Osteoblast (primary cell): ENCODE results near the gene CHST13. TPM values are rescaled to one million over a fixed set of nuclear protein-coding genes. Genes with fewer than 3 reads are reported as not detected.

Experiments used
- DNase-seq: peaks from one replicate; pipeline ENCODE4 v3.0.0; 2011; ENCODE audit warnings: low spot score, mixed read lengths; ENCODE audit not compliant: insufficient read length; ENCODE audit errors: missing footprints
- H2AFZ ChIP-seq: 2 replicates; pipeline ENCODE4 v1.6.0; 2011; ENCODE audit warnings: mild to moderate bottlenecking, low read length
- H3K27ac ChIP-seq: 2 replicates; pipeline ENCODE4 v1.5.1; 2011; ENCODE audit warnings: mild to moderate bottlenecking, low read depth, low read length, moderate library complexity
- H3K27me3 ChIP-seq: 2 replicates; pipeline ENCODE4 v1.6.0; 2012; ENCODE audit warnings: mild to moderate bottlenecking, control low read depth, inconsistent platforms, low read length, moderate library complexity; ENCODE audit not compliant: insufficient read depth
- H3K36me3 ChIP-seq: 2 replicates; pipeline ENCODE4 v1.5.1; 2011; ENCODE audit warnings: mild to moderate bottlenecking, low read length, control low read depth, moderate library complexity; ENCODE audit not compliant: insufficient read depth
- H3K4me1 ChIP-seq: 2 replicates; pipeline ENCODE4 v1.5.1; 2011; ENCODE audit warnings: mild to moderate bottlenecking, low read length, control low read depth, moderate library complexity; ENCODE audit not compliant: insufficient read depth
- H3K4me2 ChIP-seq: 2 replicates; pipeline ENCODE4 v1.6.0; 2011; ENCODE audit warnings: mild to moderate bottlenecking, low read length; ENCODE audit not compliant: insufficient read depth
- H3K4me3 ChIP-seq: fragments of 200-600 bp; sonication (generic); 3 replicates; pipeline ENCODE4 v1.5.1; 2012; ENCODE audit warnings: mild to moderate bottlenecking, low read length, inconsistent platforms; ENCODE audit not compliant: insufficient read depth
- H3K79me2 ChIP-seq: 2 replicates; pipeline ENCODE4 v1.6.0; 2012; ENCODE audit warnings: mild to moderate bottlenecking, low read length, control low read depth, inconsistent platforms; ENCODE audit not compliant: insufficient read depth
- H3K9me3 ChIP-seq: 2 replicates; pipeline ENCODE4 v1.5.1; 2011; ENCODE audit warnings: low read depth, low read length, control low read depth
- H4K20me1 ChIP-seq: 2 replicates; pipeline ENCODE4 v1.6.0; 2012; ENCODE audit warnings: mild to moderate bottlenecking, low read length, control low read depth; ENCODE audit not compliant: insufficient read depth
- total RNA-seq: library from RNA; depleted of rRNA; stranded (reverse); fragments of >200 nt; gene quantifications from 2 replicates; pipeline ENCODE4 v1.2.3, GENCODE V29; 2012
- TF ChIP-seq, protein P1 (sequence below): IDR thresholded peaks from 2 replicates; pipeline ENCODE4 v1.5.1; 2011; ENCODE audit warnings: mild to moderate bottlenecking, low read depth, low read length, moderate library complexity; ENCODE audit errors: extremely low read depth

CHST13 gene
- total RNA-seq, 1 donor: under 0.01 TPM

DNA sequence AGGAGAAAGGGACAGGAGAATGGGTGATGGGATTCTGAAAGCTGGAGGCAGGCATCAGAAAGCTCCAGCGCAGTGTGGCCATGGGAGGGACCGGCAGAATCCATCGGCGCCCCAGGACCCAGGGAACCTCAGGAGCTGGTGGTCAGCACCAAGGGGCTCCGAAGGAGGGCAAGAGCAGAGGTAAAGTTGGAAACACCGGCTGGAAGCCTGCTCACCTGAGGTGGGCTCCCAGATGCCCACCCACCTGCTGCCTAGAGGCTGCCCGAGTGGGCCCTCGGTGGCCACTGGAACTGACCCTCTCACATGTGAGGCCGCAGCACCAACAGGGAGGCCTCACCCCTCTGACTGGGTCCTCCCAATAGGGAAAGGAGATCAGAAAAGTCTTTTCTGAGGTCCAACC, 38.0 kb upstream of the CHST13 start:
- TF ChIP-seq, protein P1, sequence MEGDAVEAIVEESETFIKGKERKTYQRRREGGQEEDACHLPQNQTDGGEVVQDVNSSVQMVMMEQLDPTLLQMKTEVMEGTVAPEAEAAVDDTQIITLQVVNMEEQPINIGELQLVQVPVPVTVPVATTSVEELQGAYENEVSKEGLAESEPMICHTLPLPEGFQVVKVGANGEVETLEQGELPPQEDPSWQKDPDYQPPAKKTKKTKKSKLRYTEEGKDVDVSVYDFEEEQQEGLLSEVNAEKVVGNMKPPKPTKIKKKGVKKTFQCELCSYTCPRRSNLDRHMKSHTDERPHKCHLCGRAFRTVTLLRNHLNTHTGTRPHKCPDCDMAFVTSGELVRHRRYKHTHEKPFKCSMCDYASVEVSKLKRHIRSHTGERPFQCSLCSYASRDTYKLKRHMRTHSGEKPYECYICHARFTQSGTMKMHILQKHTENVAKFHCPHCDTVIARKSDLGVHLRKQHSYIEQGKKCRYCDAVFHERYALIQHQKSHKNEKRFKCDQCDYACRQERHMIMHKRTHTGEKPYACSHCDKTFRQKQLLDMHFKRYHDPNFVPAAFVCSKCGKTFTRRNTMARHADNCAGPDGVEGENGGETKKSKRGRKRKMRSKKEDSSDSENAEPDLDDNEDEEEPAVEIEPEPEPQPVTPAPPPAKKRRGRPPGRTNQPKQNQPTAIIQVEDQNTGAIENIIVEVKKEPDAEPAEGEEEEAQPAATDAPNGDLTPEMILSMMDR: no peak
- no peak overlapping the region for H3K4me2 ChIP-seq
- no peaks in the 10 kb centered on the region for H3K4me1 ChIP-seq
- no peak for DNase-seq
- no peaks in the 10 kb centered on the region for H3K9me3 ChIP-seq
- no peaks in the 10 kb centered on the region for H3K79me2 ChIP-seq
- no peaks in the 10 kb centered on the region for H3K36me3 ChIP-seq
- no peaks in the 10 kb centered on the region for H4K20me1 ChIP-seq
- H3K4me3 ChIP-seq: no peak overlapping the region
- peaks cover 14% of the 10 kb centered on the region for H3K27me3 ChIP-seq
- no peak overlapping the region for H3K27ac ChIP-seq
- H2AFZ ChIP-seq: no peak overlapping the region

DNA sequence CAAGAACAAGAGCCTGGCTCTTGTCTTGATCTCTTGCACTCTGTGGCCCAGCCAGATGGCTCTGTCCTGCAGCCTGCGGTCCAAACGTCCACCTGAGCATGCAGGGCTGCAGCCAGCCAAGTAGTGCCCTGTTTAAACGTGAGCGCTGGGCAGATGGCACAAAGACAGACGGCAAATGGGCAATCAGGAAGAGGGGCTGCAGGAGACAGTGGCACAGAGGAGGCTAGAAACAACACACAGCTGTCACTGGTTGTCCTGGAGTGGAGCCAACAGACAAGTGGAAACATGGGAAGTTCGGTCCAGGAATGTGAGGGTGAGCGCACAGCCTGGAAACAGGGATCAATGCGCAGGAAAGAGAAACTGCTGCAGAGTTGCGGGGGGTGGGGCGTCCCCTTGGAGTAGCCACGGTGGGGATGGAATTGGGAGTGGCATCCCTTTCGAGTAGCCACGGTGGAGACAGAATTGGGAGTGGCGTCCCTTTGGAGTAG, 37.6 kb upstream of the CHST13 start:
- DNase-seq: no peak
- no peaks in the 10 kb centered on the region for H4K20me1 ChIP-seq
- H3K4me3 ChIP-seq: no peak overlapping the region
- no peaks in the 10 kb centered on the region for H3K4me1 ChIP-seq
- H2AFZ ChIP-seq: no peak overlapping the region
- no peak overlapping the region for H3K27ac ChIP-seq
- no peaks in the 10 kb centered on the region for H3K9me3 ChIP-seq
- no peaks in the 10 kb centered on the region for H3K36me3 ChIP-seq
- peaks cover 18% of the 10 kb centered on the region for H3K27me3 ChIP-seq
- TF ChIP-seq, protein P1: no peak
- H3K4me2 ChIP-seq: no peak overlapping the region
- no peaks in the 10 kb centered on the region for H3K79me2 ChIP-seq

DNA sequence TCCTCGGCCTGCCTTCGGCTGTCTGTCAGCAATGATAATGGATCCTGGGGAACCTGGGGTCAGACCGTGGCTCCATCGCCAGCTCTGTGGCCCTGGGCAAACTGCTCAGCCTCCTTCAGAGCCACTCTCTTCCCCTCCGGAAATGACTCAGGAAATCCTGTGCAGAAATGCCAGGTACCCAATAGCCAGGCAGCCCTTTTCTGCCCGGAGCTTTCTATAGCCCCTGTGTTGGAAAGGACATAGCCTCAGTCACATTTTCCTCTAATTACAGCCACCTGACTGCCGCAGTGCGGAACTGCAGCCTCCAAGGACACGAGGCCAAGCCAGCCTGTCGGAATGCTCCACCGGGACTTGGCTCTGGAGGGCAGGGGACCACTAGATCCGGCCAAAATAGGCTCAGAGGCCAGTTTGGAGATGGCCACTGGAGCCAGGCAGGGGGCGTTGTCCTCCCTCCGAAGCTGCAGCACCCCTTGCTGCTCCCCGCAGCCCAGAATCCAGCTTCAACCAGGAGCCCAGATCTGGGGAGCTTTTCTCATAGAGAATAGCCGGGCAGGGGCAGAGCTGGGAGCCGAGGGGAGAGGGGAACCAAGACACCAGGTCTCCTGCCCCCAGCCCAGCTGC, 36.7 kb upstream of the CHST13 start:
- Histone ChIP-seq H2AFZ (peak overlapping the region; percentile 65), H3K36me3 (no peaks in the 10 kb centered on the region), H3K4me1 (no peaks in the 10 kb centered on the region), H3K4me2 (no peak overlapping the region), H3K27me3 (peaks cover 22% of the 10 kb centered on the region), H3K4me3 (no peak overlapping the region), H3K79me2 (no peaks in the 10 kb centered on the region), H3K9me3 (no peaks in the 10 kb centered on the region), H4K20me1 (no peaks in the 10 kb centered on the region), H3K27ac (no peak overlapping the region)
- peak; percentile 85 for DNase-seq
- TF ChIP-seq, protein P1: no peak

DNA sequence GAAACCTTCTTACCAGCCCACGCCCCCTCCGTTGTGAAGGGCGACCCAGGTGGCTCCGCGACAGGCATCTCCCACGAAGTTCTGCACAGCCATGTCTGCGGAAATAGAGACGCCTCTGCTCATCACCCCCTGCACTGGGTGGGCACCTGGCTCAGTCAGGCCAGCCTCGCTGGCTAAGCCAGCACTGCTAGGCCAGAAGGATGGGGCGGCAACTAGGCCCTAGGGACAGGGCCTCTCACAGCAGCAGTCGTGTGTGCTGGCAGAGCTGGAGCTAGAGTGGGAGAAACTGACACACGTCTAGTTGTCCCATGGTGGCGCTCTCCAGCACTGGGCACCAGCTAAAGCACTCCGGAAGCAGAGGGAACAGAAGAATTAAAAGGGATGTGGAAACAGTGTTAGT, 35.8 kb upstream of the CHST13 start:
- H3K79me2 ChIP-seq: no peaks in the 10 kb centered on the region

More for the DNA sequence above, 35.8 kb upstream of the CHST13 start:
- Histone ChIP-seq H3K9me3 (no peaks in the 10 kb centered on the region), H3K4me2 (no peak overlapping the region), H3K4me3 (no peak overlapping the region), H2AFZ (no peak overlapping the region), H4K20me1 (no peaks in the 10 kb centered on the region), H3K36me3 (no peaks in the 10 kb centered on the region), H3K27ac (no peak overlapping the region), H3K4me1 (no peaks in the 10 kb centered on the region), H3K27me3 (peaks cover 22% of the 10 kb centered on the region)
- TF ChIP-seq, protein P1: no peak
- DNase-seq: peak; percentile 82
